ENCODE results near the gene SNX7. TPM values are rescaled to one million over a fixed set of nuclear protein-coding genes. Genes with fewer than 3 reads are reported as not detected.

The SNX7 gene
- total RNA-seq, 1 donor from 2014 or later, result 17.5 TPM

GRCh38 chr1:98723574-98723973, 62.1 kb downstream of the SNX7 start:
- peaks cover 9% of the 10 kb centered on the region for H3K36me3 Mint-ChIP-seq (ENCODE audit: low read depth)

DNA sequence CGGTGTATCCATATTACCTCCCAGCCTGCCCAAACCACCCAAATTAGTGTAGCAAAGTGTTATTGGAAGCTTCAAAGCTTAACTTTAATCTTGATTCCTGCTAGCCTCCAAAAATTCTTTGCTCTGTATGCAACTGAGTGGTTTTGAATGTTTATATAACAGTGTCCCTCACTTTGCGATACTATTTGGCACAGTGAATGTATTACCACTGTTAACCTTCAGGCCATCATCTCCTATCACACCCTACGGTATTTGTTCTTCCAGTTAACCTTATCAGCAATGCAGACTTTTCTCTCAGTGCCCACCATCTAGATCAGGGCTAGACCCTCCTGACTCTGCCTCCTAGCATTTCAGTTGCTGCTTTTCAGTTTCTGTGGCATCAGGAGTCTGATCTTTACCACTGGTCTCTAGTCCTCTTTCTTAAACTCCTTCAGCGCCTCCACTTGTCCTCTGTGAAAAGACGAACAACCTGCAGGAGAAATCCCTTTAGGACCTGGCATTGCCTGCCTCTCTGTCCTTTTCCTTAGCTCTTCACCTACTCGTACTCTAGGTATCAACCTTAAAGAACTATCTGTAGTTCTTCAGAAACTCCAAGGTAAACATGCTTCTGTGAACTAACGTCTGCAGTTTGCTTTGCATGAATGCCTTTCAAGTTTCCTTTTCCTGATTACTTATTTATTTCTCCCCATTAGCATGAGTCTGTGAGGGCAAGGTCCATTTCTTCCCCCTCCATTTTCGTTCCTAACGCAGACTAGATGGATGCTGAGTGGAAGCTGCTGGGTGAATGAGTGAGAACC, 71.7 kb downstream of the SNX7 start:
- H3K36me3 Mint-ChIP-seq (ENCODE audit: low read depth), result peaks cover 3% of the 10 kb centered on the region
- peaks cover 6% of the 10 kb centered on the region for H3K9me3 Mint-ChIP-seq
- H3K27ac Mint-ChIP-seq (ENCODE audit: unreplicated experiment), result no peak overlapping the region
- no peak for DNase-seq (ENCODE audit: low read depth, low spot score)
- H3K27me3 Mint-ChIP-seq (ENCODE audit: low read depth), result no peaks in the 10 kb centered on the region
- H3K4me1 Mint-ChIP-seq, result peaks cover 21% of the 10 kb centered on the region
- H3K4me3 Mint-ChIP-seq, result no peak overlapping the region
- TF ChIP-seq CTCF (conservative IDR thresholded peaks at IDR 0.05), result no peak

More at GRCh38 chr1:98723574-98723973, 62.1 kb downstream of the SNX7 start:
- no peak for TF ChIP-seq CTCF (conservative IDR thresholded peaks at IDR 0.05)
- H3K4me1 Mint-ChIP-seq, result no peaks in the 10 kb centered on the region
- peaks cover 3% of the 10 kb centered on the region for H3K9me3 Mint-ChIP-seq
- DNase-seq (ENCODE audit: low read depth, low spot score), result no peak
- H3K4me3 Mint-ChIP-seq, result no peak overlapping the region
- no peak overlapping the region for H3K27ac Mint-ChIP-seq (ENCODE audit: unreplicated experiment)
- no peaks in the 10 kb centered on the region for H3K27me3 Mint-ChIP-seq (ENCODE audit: low read depth)

GRCh38 chr1:98733782-98734112, 72.2 kb downstream of the SNX7 start:
- Mint-ChIP-seq H3K27me3 (ENCODE audit: low read depth) (no peaks in the 10 kb centered on the region), H3K4me3 (no peak overlapping the region), H3K27ac (ENCODE audit: unreplicated experiment) (no peak overlapping the region), H3K36me3 (ENCODE audit: low read depth) (no peaks in the 10 kb centered on the region), H3K9me3 (peaks cover 3% of the 10 kb centered on the region), H3K4me1 (peaks cover 21% of the 10 kb centered on the region)
- DNase-seq (ENCODE audit: low read depth, low spot score), result no peak
- no peak for TF ChIP-seq CTCF (conservative IDR thresholded peaks at IDR 0.05)

DNA sequence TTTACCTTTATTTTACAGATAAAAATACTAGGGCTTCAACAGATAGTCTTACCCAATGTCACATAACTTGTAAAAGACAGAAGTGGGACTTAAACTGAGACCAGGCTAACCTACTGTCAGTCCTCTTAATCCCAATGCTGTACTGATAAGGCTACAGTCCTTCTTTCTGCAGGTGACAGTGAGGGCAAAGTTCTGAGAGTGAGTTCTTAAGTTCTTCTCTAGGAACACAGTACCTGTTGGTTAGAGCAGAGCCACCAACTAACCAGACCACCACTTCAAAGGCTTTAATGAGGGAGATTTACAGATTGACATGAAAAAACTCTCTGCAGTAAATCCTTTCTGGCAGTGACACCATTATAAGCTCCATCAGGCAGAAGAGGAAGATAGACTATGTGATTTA, 74.2 kb downstream of the SNX7 start:
- no peak overlapping the region for H3K27ac Mint-ChIP-seq (ENCODE audit: unreplicated experiment)
- no peak for DNase-seq (ENCODE audit: low read depth, low spot score)
- H3K36me3 Mint-ChIP-seq (ENCODE audit: low read depth), result no peaks in the 10 kb centered on the region
- H3K9me3 Mint-ChIP-seq, result no peaks in the 10 kb centered on the region
- no peak for TF ChIP-seq CTCF (conservative IDR thresholded peaks at IDR 0.05)
- no peak overlapping the region for H3K4me3 Mint-ChIP-seq
- H3K27me3 Mint-ChIP-seq (ENCODE audit: low read depth), result no peaks in the 10 kb centered on the region
- peaks cover 16% of the 10 kb centered on the region for H3K4me1 Mint-ChIP-seq

- no peaks in the 10 kb centered on the region for H3K27me3 Mint-ChIP-seq (ENCODE audit: low read depth)
- no peak overlapping the region for H3K4me3 Mint-ChIP-seq
- no peak for TF ChIP-seq CTCF (conservative IDR thresholded peaks at IDR 0.05)
- H3K4me1 Mint-ChIP-seq, result peaks cover 21% of the 10 kb centered on the region
- no peak for DNase-seq (ENCODE audit: low read depth, low spot score)
- no peaks in the 10 kb centered on the region for H3K36me3 Mint-ChIP-seq (ENCODE audit: low read depth)
- H3K9me3 Mint-ChIP-seq, result no peaks in the 10 kb centered on the region
- H3K27ac Mint-ChIP-seq (ENCODE audit: unreplicated experiment), result no peak overlapping the region
These were observed 76.3 kb downstream of the SNX7 start for GRCh38 chr1:98737835-98738234.
